ENCODE results near the gene MEGF11. TPM values are rescaled to one million over a fixed set of nuclear protein-coding genes. Genes with fewer than 3 reads are reported as not detected.

Gene MEGF11
- total RNA-seq, 2 donors from 2014 or later = not detected

DNA sequence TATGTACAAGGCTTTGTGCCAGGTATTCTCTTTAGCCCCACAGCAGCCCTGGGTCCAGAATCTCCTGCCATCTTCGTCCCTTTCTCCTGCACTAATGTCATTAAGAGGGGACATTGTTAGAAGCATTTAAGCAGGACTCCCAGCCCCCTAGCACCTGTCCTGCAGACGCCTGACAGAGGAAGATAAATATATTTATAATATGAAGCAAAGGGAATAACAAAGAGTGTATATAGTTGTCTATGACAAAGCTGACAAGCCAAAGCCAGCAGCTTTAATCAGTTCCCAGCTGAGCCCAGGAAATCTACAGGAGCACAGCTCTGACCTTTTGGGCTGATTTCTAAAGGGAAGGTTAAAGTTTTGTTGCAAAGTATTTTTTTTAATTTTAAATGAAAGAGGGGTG, 96.0 kb downstream of the MEGF11 start:
- H3K4me3 ChIP-seq = no peak overlapping the region
- H3K27me3 ChIP-seq = no peaks in the 10 kb centered on the region
- no peaks in the 10 kb centered on the region for H3K4me1 ChIP-seq
- H3K27ac ChIP-seq = no peak overlapping the region
- H3K36me3 ChIP-seq (replicated peaks in 1 of 2; ENCODE audit: insufficient read depth in 1 of 2, low read depth in 2 of 2) = no peaks in the 10 kb centered on the region
- TF ChIP-seq, protein P1, sequence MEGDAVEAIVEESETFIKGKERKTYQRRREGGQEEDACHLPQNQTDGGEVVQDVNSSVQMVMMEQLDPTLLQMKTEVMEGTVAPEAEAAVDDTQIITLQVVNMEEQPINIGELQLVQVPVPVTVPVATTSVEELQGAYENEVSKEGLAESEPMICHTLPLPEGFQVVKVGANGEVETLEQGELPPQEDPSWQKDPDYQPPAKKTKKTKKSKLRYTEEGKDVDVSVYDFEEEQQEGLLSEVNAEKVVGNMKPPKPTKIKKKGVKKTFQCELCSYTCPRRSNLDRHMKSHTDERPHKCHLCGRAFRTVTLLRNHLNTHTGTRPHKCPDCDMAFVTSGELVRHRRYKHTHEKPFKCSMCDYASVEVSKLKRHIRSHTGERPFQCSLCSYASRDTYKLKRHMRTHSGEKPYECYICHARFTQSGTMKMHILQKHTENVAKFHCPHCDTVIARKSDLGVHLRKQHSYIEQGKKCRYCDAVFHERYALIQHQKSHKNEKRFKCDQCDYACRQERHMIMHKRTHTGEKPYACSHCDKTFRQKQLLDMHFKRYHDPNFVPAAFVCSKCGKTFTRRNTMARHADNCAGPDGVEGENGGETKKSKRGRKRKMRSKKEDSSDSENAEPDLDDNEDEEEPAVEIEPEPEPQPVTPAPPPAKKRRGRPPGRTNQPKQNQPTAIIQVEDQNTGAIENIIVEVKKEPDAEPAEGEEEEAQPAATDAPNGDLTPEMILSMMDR (IDR thresholded peaks at IDR 0.05) = no peak
- TF ChIP-seq POLR2A (IDR thresholded peaks at IDR 0.05) = no peak
- ATAC-seq = no peak
- 54 to 62% methylated on average over 2 of the region's 2 CpGs for WGBS, 2 donors
- intact Hi-C loops (cut with DNase I) = no loop called here
- no peak for DNase-seq
- no peaks in the 10 kb centered on the region for H3K9me3 ChIP-seq

DNA sequence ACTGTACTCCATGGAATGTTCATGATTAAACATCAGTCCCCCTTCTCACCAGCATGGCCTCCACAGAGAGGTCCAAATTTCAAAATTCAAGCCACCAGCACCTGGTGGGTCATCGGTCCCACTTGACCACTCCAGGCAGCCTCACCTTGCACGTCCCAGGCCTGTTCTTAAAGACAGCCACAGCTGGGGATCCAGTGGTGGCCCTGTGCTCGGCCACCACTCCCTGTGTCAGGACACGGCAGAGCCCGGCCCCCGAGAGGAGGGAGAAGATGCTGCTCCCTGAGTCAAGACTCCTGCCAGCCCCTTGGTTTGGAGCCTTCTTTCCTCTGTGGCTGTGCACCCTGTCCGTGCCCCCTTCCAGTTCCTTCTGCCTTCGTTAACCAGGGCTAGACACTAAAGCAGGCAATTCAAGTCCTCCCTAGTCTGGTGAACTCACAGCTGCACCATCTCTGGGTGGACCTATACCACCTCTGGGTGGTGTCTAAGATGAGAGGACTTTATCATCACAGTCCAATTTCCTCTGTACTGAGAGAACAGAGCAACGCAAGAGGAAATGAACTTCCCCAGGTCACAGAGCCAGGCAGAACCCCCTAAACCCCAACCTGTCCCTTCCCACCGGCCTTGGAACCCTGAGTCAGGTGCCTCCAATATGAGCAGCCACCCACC, 97.1 kb downstream of the MEGF11 start:
- intact Hi-C loops (cut with DNase I) = no loop called here
- DNase-seq (no peak), ATAC-seq (no peak)
- no peak overlapping the region for H3K4me3 ChIP-seq
- H3K36me3 ChIP-seq (replicated peaks in 1 of 2; ENCODE audit: insufficient read depth in 1 of 2, low read depth in 2 of 2) = no peaks in the 10 kb centered on the region
- no peaks in the 10 kb centered on the region for H3K4me1 ChIP-seq
- H3K27me3 ChIP-seq = no peaks in the 10 kb centered on the region
- TF ChIP-seq, protein P1 (IDR thresholded peaks at IDR 0.05) = no peak
- no peak for TF ChIP-seq POLR2A (IDR thresholded peaks at IDR 0.05)
- H3K27ac ChIP-seq = no peak overlapping the region
- WGBS, 2 donors = 82 to 90% methylated on average over 2 to 10 of the region's 10 CpGs
- H3K9me3 ChIP-seq = no peaks in the 10 kb centered on the region

- 88 to 96% methylated on average over 5 of the region's 5 CpGs for WGBS, 2 donors
Measured at GRCh38 chr15:66155065-66155464, 98.5 kb downstream of the MEGF11 start.

GRCh38 chr15:66154581-66154980, 99.0 kb downstream of the MEGF11 start:
- H3K4me1 ChIP-seq = no peaks in the 10 kb centered on the region
- H3K4me3 ChIP-seq = no peak overlapping the region
- H3K27ac ChIP-seq = no peak overlapping the region
- WGBS, 2 donors = 75 to 82% methylated on average over 4 of the region's 4 CpGs
- H3K27me3 ChIP-seq = no peaks in the 10 kb centered on the region
- no peaks in the 10 kb centered on the region for H3K36me3 ChIP-seq (replicated peaks in 1 of 2; ENCODE audit: insufficient read depth in 1 of 2, low read depth in 2 of 2)
- ATAC-seq = no peak
- intact Hi-C loops (cut with DNase I) = no loop called here
- DNase-seq = no peak
- no peak for TF ChIP-seq POLR2A (IDR thresholded peaks at IDR 0.05)
- TF ChIP-seq, protein P1 (IDR thresholded peaks at IDR 0.05) = no peak
- H3K9me3 ChIP-seq = no peaks in the 10 kb centered on the region

More at GRCh38 chr15:66155065-66155464, 98.5 kb downstream of the MEGF11 start:
- no peaks in the 10 kb centered on the region for H3K27me3 ChIP-seq
- H3K27ac ChIP-seq = no peak overlapping the region
- no peak for DNase-seq
- H3K4me3 ChIP-seq = no peak overlapping the region
- no peak for ATAC-seq
- H3K9me3 ChIP-seq = no peaks in the 10 kb centered on the region
- intact Hi-C loops (cut with DNase I) = no loop called here
- TF ChIP-seq POLR2A (IDR thresholded peaks at IDR 0.05) = no peak
- TF ChIP-seq, protein P1 (IDR thresholded peaks at IDR 0.05) = no peak
- H3K4me1 ChIP-seq = no peaks in the 10 kb centered on the region
- no peaks in the 10 kb centered on the region for H3K36me3 ChIP-seq (replicated peaks in 1 of 2; ENCODE audit: insufficient read depth in 1 of 2, low read depth in 2 of 2)
